Measurements from ENCODE around the gene PGR. TPM values are rescaled to one million over a fixed set of nuclear protein-coding genes. Genes with fewer than 3 reads are reported as not detected.
A peak's percentile ranks its signal among the peaks of the same experiment; 100 is the strongest.

Gene PGR
- total RNA-seq (8.6 TPM), polyA plus RNA-seq (1.7 TPM)

GRCh38 chr11:101129203-101129943, at the start of gene PGR:
Gene PGR (minus strand): TSS chr11:101129813. CDS start chr11:101129070, 743 bp downstream.
- peaks cover 2% of the 10 kb centered on the region for H3K4me1 ChIP-seq (ENCODE audit: insufficient read depth)
- peak within 1 kb of the TSS; percentile 15 for H3K27ac ChIP-seq (ENCODE audit: low read depth)
- 1% methylated on average over 38 of the region's 38 CpGs for WGBS
- H3K4me3 ChIP-seq (ENCODE audit: low read depth, low read length): peak within 1 kb of the TSS; percentile 74
- no peak for DNase-seq (ENCODE audit: extremely low spot score)
- no peaks in the 10 kb centered on the region for H3K36me3 ChIP-seq (ENCODE audit: insufficient read depth)

GRCh38 chr11:101176381-101176780, 46.8 kb upstream of the PGR start:
- WGBS: 94% methylated on average over 3 of the region's 3 CpGs
- DNase-seq (ENCODE audit: extremely low spot score): no peak
- H3K4me1 ChIP-seq (ENCODE audit: insufficient read depth): no peaks in the 10 kb centered on the region

GRCh38 chr11:101169944-101170343, 40.3 kb upstream of the PGR start:
- no peaks in the 10 kb centered on the region for H3K36me3 ChIP-seq (ENCODE audit: insufficient read depth)
- WGBS: 73% methylated on average over 2 of the region's 2 CpGs
- H3K4me3 ChIP-seq (ENCODE audit: low read depth, low read length): no peak overlapping the region
- DNase-seq (ENCODE audit: extremely low spot score): no peak
- no peaks in the 10 kb centered on the region for H3K4me1 ChIP-seq (ENCODE audit: insufficient read depth)
- no peak overlapping the region for H3K27ac ChIP-seq (ENCODE audit: low read depth)

More at GRCh38 chr11:101176381-101176780, 46.8 kb upstream of the PGR start:
- H3K4me3 ChIP-seq (ENCODE audit: low read depth, low read length): no peak overlapping the region
- H3K27ac ChIP-seq (ENCODE audit: low read depth): no peak overlapping the region
- H3K36me3 ChIP-seq (ENCODE audit: insufficient read depth): no peaks in the 10 kb centered on the region

- Histone ChIP-seq H3K27ac (ENCODE audit: low read depth) (no peak overlapping the region), H3K4me1 (ENCODE audit: insufficient read depth) (no peaks in the 10 kb centered on the region), H3K36me3 (ENCODE audit: insufficient read depth) (no peaks in the 10 kb centered on the region), H3K4me3 (ENCODE audit: low read depth, low read length) (no peak overlapping the region)
- DNase-seq (ENCODE audit: extremely low spot score): no peak
- WGBS: 75% methylated on average over 1 of the region's 1 CpG
Observed at GRCh38 chr11:101166038-101166437, 36.4 kb upstream of the PGR start.

- H3K27ac ChIP-seq (ENCODE audit: low read depth): no peak overlapping the region
- H3K4me3 ChIP-seq (ENCODE audit: low read depth, low read length): no peak overlapping the region
- 77% methylated on average over 2 of the region's 2 CpGs for WGBS
Observed at GRCh38 chr11:101158119-101158518, 28.5 kb upstream of the PGR start.

GRCh38 chr11:101138245-101138930, 8.8 kb upstream of the PGR start:
- Histone ChIP-seq H3K4me3 (ENCODE audit: low read depth, low read length) (no peak overlapping the region), H3K27ac (ENCODE audit: low read depth) (no peak overlapping the region), H3K36me3 (ENCODE audit: insufficient read depth) (no peaks in the 10 kb centered on the region), H3K4me1 (ENCODE audit: insufficient read depth) (no peaks in the 10 kb centered on the region)
- WGBS: 64% methylated on average over 1 of the region's 1 CpG
- DNase-seq (ENCODE audit: extremely low spot score): no peak

More at GRCh38 chr11:101158119-101158518, 28.5 kb upstream of the PGR start:
- DNase-seq (ENCODE audit: extremely low spot score): no peak
- Histone ChIP-seq H3K4me1 (ENCODE audit: insufficient read depth) (no peaks in the 10 kb centered on the region), H3K36me3 (ENCODE audit: insufficient read depth) (no peaks in the 10 kb centered on the region)

GRCh38 chr11:101133190-101133589, 3.6 kb upstream of the PGR start:
- Histone ChIP-seq H3K27ac (ENCODE audit: low read depth) (no peak overlapping the region), H3K36me3 (ENCODE audit: insufficient read depth) (no peaks in the 10 kb centered on the region), H3K4me3 (ENCODE audit: low read depth, low read length) (no peak overlapping the region), H3K4me1 (ENCODE audit: insufficient read depth) (no peaks in the 10 kb centered on the region)
- 91% methylated on average over 1 of the region's 1 CpG for WGBS
- no peak for DNase-seq (ENCODE audit: extremely low spot score)

- Histone ChIP-seq H3K4me1 (ENCODE audit: insufficient read depth) (peaks cover 2% of the 10 kb centered on the region), H3K27ac (ENCODE audit: low read depth) (peak overlapping the region; percentile 15), H3K36me3 (ENCODE audit: insufficient read depth) (no peaks in the 10 kb centered on the region), H3K4me3 (ENCODE audit: low read depth, low read length) (peak overlapping the region; percentile 74)
- DNase-seq (ENCODE audit: extremely low spot score): no peak
- 1% methylated on average over 38 of the region's 38 CpGs for WGBS
Observed at GRCh38 chr11:101128571-101129202, 926 bp downstream of the PGR start.

GRCh38 chr11:101127699-101128570, 1.7 kb downstream of the PGR start:
- Histone ChIP-seq H3K27ac (ENCODE audit: low read depth) (peak overlapping the region; percentile 70), H3K4me1 (ENCODE audit: insufficient read depth) (peaks cover 2% of the 10 kb centered on the region), H3K36me3 (ENCODE audit: insufficient read depth) (no peaks in the 10 kb centered on the region), H3K4me3 (ENCODE audit: low read depth, low read length) (peak overlapping the region; percentile 74)
- DNase-seq (ENCODE audit: extremely low spot score): no peak
- under 1% methylated on average over 93 of the region's 93 CpGs for WGBS

- Histone ChIP-seq H3K4me1 (ENCODE audit: insufficient read depth) (peaks cover 2% of the 10 kb centered on the region), H3K4me3 (ENCODE audit: low read depth, low read length) (peak overlapping the region; percentile 74), H3K36me3 (ENCODE audit: insufficient read depth) (no peaks in the 10 kb centered on the region), H3K27ac (ENCODE audit: low read depth) (peak overlapping the region; percentile 70)
- WGBS: under 1% methylated on average over 55 of the region's 55 CpGs
- DNase-seq (ENCODE audit: extremely low spot score): no peak
Observed at GRCh38 chr11:101127197-101127698, 2.4 kb downstream of the PGR start.

GRCh38 chr11:101126551-101127196, 2.9 kb downstream of the PGR start:
- peak overlapping the region; percentile 74 for H3K4me3 ChIP-seq (ENCODE audit: low read depth, low read length)
- H3K4me1 ChIP-seq (ENCODE audit: insufficient read depth): peaks cover 2% of the 10 kb centered on the region
- H3K36me3 ChIP-seq (ENCODE audit: insufficient read depth): no peaks in the 10 kb centered on the region
- peak overlapping the region; percentile 70 for H3K27ac ChIP-seq (ENCODE audit: low read depth)
- WGBS: 8% methylated on average over 18 of the region's 18 CpGs
- DNase-seq (ENCODE audit: extremely low spot score): no peak

GRCh38 chr11:101115671-101116160, 13.9 kb downstream of the PGR start:
- H3K27ac ChIP-seq (ENCODE audit: low read depth): no peak overlapping the region
- peaks cover 4% of the 10 kb centered on the region for H3K36me3 ChIP-seq (ENCODE audit: insufficient read depth)
- DNase-seq (ENCODE audit: extremely low spot score): no peak
- WGBS: 40% methylated on average over 4 of the region's 4 CpGs
- no peak overlapping the region for H3K4me3 ChIP-seq (ENCODE audit: low read depth, low read length)
- no peaks in the 10 kb centered on the region for H3K4me1 ChIP-seq (ENCODE audit: insufficient read depth)
